RWPE2 (cell line): ENCODE results near the gene GDF2.
A peak's percentile ranks its signal among the peaks of the same experiment; 100 is the strongest.

Source experiments
- ATAC-seq: fragments of 200-7000 bp; cut with Tn5 transposase; 3 replicates; pipeline ENCODE4 v1.9.1; 2021; ENCODE audit warnings: low read depth
- DNase-seq: peaks from one replicate; pipeline ENCODE4 v3.0.0-alpha.2; 2020; ENCODE audit warnings: low spot score
- H3K27ac ChIP-seq: fragments of 450-650 bp; 2 replicates; pipeline ENCODE4 v1.5.1; 2017; ENCODE audit warnings: mild to moderate bottlenecking; ENCODE audit not compliant: poor library complexity, severe bottlenecking
- H3K27me3 ChIP-seq: fragments of 250-450 bp; sonication (Bioruptor Pico); 2 replicates; pipeline ENCODE4 v1.5.1; 2021; ENCODE audit warnings: mild to moderate bottlenecking, moderate library complexity; ENCODE audit not compliant: insufficient read depth, poor library complexity, severe bottlenecking
- H3K36me3 ChIP-seq: fragments of 250-450 bp; sonication (Bioruptor Pico); 2 replicates; pipeline ENCODE4 v1.5.1; 2020; ENCODE audit warnings: low read depth, mild to moderate bottlenecking, moderate library complexity
- H3K4me1 ChIP-seq: fragments of 250-450 bp; sonication (Bioruptor Pico); 2 replicates; pipeline ENCODE4 v1.5.1; 2021; ENCODE audit warnings: mild to moderate bottlenecking, moderate library complexity; ENCODE audit not compliant: insufficient read depth, poor library complexity, severe bottlenecking
- H3K4me3 ChIP-seq: fragments of 250-450 bp; sonication (Bioruptor Pico); 2 replicates; pipeline ENCODE4 v1.5.1; 2021; ENCODE audit warnings: mild to moderate bottlenecking, moderate library complexity; ENCODE audit not compliant: severe bottlenecking
- H3K9me3 ChIP-seq: fragments of 250-450 bp; sonication (Bioruptor Pico); 2 replicates; pipeline ENCODE4 v1.5.1; 2021; ENCODE audit warnings: mild to moderate bottlenecking, moderate library complexity; ENCODE audit not compliant: severe bottlenecking
- TF ChIP-seq, protein P1 (sequence below): fragments of 450-650 bp; IDR thresholded peaks from one replicate; pipeline ENCODE4 v1.5.1; 2017; ENCODE audit warnings: mild to moderate bottlenecking, moderate library complexity; ENCODE audit not compliant: poor library complexity, severe bottlenecking

Gene GDF2

DNA sequence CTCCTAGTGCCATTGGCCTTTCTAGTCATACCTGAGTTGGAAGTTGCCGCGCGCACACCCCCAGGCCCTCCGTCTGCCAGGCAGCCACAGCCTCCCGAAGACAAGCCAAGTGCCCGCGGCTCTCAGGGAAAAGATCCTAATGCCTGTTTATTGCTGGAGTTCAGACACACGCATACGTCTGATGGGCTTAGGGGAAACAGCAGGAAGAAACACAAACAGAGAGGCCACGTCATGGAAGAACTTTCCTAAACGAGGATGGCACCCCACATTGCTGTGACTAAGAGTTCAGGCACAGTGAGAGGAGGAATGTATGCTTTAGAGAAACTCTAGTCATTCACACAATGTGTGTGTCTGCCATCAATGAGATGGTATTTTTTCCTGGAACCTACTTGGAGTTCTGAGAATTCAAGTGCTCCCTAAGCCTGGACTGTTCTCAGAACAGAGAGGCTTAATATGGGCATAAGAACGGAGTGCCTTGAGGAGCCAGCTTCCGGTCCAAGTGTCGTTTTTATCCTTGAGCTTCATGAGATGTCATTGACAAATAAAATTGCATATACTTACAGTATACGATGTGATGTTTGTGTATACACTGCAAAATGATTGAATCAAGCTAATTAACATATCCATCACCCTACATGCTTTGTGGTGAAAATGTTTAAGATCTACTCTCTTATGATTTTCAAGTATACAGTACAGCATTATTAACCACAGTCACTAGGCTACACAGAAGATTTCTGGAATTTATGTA is 14.3 kb downstream of the GDF2 start:
- H3K27me3 ChIP-seq = peaks cover 11% of the 10 kb centered on the region
- H3K36me3 ChIP-seq = no peaks in the 10 kb centered on the region
- ATAC-seq (no peak), DNase-seq (peak; percentile 24)
- no peaks in the 10 kb centered on the region for H3K9me3 ChIP-seq
- H3K4me3 ChIP-seq = no peak overlapping the region
- no peak overlapping the region for H3K27ac ChIP-seq
- TF ChIP-seq, protein P1, sequence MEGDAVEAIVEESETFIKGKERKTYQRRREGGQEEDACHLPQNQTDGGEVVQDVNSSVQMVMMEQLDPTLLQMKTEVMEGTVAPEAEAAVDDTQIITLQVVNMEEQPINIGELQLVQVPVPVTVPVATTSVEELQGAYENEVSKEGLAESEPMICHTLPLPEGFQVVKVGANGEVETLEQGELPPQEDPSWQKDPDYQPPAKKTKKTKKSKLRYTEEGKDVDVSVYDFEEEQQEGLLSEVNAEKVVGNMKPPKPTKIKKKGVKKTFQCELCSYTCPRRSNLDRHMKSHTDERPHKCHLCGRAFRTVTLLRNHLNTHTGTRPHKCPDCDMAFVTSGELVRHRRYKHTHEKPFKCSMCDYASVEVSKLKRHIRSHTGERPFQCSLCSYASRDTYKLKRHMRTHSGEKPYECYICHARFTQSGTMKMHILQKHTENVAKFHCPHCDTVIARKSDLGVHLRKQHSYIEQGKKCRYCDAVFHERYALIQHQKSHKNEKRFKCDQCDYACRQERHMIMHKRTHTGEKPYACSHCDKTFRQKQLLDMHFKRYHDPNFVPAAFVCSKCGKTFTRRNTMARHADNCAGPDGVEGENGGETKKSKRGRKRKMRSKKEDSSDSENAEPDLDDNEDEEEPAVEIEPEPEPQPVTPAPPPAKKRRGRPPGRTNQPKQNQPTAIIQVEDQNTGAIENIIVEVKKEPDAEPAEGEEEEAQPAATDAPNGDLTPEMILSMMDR = no peak
- H3K4me1 ChIP-seq = no peaks in the 10 kb centered on the region

DNA sequence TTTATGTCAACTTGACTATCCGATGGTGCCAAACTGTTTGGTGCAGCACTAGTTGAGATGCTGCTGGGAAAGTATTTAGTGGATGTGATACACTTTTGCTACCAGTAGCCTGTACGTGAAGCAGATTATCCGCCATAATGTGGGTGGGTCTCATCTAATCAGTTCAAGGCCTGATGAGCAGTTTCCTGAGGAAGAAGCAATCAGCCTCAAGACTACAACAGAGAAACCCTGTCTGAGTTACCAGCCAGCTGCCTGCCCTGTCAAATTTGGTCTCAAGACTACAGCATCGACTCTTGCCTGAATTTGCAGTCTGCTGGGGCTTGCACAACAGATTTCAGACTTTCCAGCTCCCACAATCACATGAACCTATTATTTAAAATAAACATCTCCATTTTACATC is 15.1 kb downstream of the GDF2 start:
- TF ChIP-seq, protein P1 = no peak
- no peak overlapping the region for H3K4me3 ChIP-seq
- no peaks in the 10 kb centered on the region for H3K9me3 ChIP-seq
- H3K27me3 ChIP-seq = peaks cover 11% of the 10 kb centered on the region
- H3K36me3 ChIP-seq = no peaks in the 10 kb centered on the region
- H3K27ac ChIP-seq = no peak overlapping the region
- DNase-seq (peak; percentile 8), ATAC-seq (no peak)
- H3K4me1 ChIP-seq = no peaks in the 10 kb centered on the region

DNA sequence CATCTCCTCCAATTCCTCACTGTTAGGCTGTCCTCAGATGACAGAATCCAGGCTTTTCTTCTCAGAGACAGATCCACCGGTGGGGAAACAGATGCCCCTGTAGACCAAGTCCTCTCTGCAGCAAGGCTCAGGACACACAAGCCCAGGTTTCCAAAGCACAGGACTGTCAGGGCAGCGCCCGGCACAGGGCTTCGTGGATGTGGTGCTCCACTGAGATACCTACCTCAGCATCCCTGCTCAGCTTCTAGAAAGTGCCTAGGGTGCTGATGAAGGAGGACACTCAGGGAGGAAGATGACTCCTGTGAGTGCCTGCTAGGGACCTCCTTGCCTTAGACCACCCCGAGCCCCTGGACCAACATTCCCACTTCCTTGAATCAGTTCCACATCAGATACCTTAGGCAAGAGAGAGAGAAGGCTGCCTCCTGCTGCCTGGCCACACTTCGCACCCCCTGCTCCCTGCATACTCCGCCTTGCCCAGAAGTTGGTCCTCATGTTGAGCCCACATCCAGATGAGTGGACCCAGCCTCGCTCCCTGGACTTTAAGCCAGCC is 17.0 kb downstream of the GDF2 start:
- ATAC-seq (no peak), DNase-seq (peak; percentile 31)
- H3K27me3 ChIP-seq = peaks cover 3% of the 10 kb centered on the region
- TF ChIP-seq, protein P1 = no peak
- H3K4me1 ChIP-seq = no peaks in the 10 kb centered on the region
- H3K4me3 ChIP-seq = no peak overlapping the region
- no peaks in the 10 kb centered on the region for H3K36me3 ChIP-seq
- H3K27ac ChIP-seq = no peak overlapping the region
- no peaks in the 10 kb centered on the region for H3K9me3 ChIP-seq

DNA sequence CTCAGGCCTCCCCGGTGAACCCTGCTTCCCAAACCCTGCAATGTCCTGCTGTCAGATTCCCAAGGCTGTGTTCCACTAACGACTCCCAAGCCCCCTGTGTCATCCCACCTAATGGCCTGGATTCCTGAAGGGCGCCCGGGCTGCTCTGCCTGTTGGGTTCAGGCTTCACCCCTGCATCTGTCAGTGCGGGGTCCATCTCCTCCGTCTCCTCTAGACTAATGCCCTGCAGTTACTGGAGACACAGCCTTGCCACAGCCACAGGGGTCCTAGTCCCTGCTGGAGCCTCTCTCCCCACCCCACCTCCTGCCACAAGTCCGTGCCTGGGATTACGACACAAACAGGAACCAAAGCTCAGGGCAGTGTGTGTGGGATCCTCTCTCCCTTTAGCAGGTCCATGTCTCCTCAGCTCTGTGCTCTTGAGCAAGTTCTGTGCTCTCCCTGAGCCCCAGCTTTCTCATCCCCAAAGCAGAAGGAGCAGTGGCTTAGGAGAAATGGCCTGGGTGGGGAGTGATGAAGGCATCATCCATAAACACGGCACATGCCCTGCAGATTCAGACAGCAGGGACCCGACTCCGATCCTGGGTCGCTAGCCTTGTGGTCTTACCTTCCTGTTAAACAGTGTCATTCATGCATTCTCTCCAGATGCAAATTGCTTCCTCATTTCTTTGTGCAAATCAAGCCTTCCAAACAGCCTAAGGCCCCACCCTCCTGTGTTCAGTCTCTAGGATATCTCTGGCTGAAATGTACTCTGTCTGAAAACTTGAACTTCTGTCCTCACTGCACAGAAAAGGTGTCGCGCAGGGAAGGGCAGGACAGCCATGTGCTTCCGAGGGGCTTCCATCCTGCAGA is 17.7 kb downstream of the GDF2 start:
- Histone ChIP-seq H3K27me3 (no peaks in the 10 kb centered on the region), H3K36me3 (no peaks in the 10 kb centered on the region), H3K9me3 (no peaks in the 10 kb centered on the region), H3K4me1 (no peaks in the 10 kb centered on the region), H3K4me3 (no peak overlapping the region), H3K27ac (no peak overlapping the region)
- ATAC-seq (peak; percentile 10; the same call in 1 of the 3 replicates), DNase-seq (peak; percentile 55)
- TF ChIP-seq, protein P1 = no peak
